ENCODE data around the gene KCNK5.

Gene KCNK5

GRCh38 chr6:39217177-39217864 lies 12.0 kb downstream of the KCNK5 start:
- ChIA-PET CTCF (interaction anchor here (0.8 to 2.9 kb wide), 7 partner anchors 13 to 244 kb away, joined by 3 to 11 read pairs (median 3); no protein-coding TSS in a partner anchor), POLR2A (interaction anchor here (0.6 to 0.7 kb wide), 2 partner anchors 9 to 12 kb away, joined by 3 read pairs; partner anchors contain the start of gene KCNK5)
- Histone ChIP-seq H3K4me3 (ENCODE audit: low read depth, low read length) (no peak overlapping the region), H3K27ac (ENCODE audit: extremely low read depth, low read depth, low read length) (no peak overlapping the region), H3K4me1 (ENCODE audit: control insufficient read depth, insufficient read depth, low read length) (peaks cover 16% of the 10 kb centered on the region), H3K36me3 (ENCODE audit: control insufficient read depth in 2 of 2, insufficient read depth in 1 of 2, low read length in 2 of 2) (peaks cover 0 to 4% of the 10 kb centered on the region in 2 experiments; a peak in 1 of 3 replicates), H3K9me3 (ENCODE audit: control insufficient read depth, insufficient read depth, low read depth, low read length) (no peaks in the 10 kb centered on the region)
- TF ChIP-seq ZNF221 (tag by site-specific recombination; IDR thresholded peaks at IDR 0.05; ENCODE audit: borderline replicate concordance) = no peak
- no peak for TF ChIP-seq ZNF623 (tag by site-specific recombination; IDR thresholded peaks at IDR 0.05)
- no peak for TF ChIP-seq ZEB2 (tag by site-specific recombination; IDR thresholded peaks at IDR 0.05)
- TF ChIP-seq ZSCAN30 (tag by site-specific recombination; IDR thresholded peaks at IDR 0.05) = no peak
- no peak for TF ChIP-seq ZNF23 (tag by site-specific recombination; IDR thresholded peaks at IDR 0.05; ENCODE audit: borderline replicate concordance)
- no peak for TF ChIP-seq ZNF521 (tag by site-specific recombination; IDR thresholded peaks at IDR 0.05)
- no peak for TF ChIP-seq CTCF (tag by site-specific recombination; IDR thresholded peaks at IDR 0.05)
- TF ChIP-seq ZSCAN4 (tag by site-specific recombination; IDR thresholded peaks at IDR 0.05) = no peak
- TF ChIP-seq ZBTB44 (tag by site-specific recombination; IDR thresholded peaks at IDR 0.05) = no peak
- no peak for TF ChIP-seq KLF10 (tag by site-specific recombination; IDR thresholded peaks at IDR 0.05)
- no peak for TF ChIP-seq ZNF654 (tag by site-specific recombination; IDR thresholded peaks at IDR 0.05; ENCODE audit: low read depth)
- no peak for TF ChIP-seq ZNF785 (tag by site-specific recombination; IDR thresholded peaks at IDR 0.05)
- no peak for TF ChIP-seq SCRT2 (tag by site-specific recombination; IDR thresholded peaks at IDR 0.05)
- TF ChIP-seq ZNF510 (tag by site-specific recombination; IDR thresholded peaks at IDR 0.05; ENCODE audit: insufficient replicate concordance) = no peak
- no peak for TF ChIP-seq ZNF544 (tag by site-specific recombination; IDR thresholded peaks at IDR 0.05)
- TF ChIP-seq ZNF830 (tag by site-specific recombination; IDR thresholded peaks at IDR 0.05; ENCODE audit: low read depth) = no peak
- TF ChIP-seq GLIS1 (tag by site-specific recombination; IDR thresholded peaks at IDR 0.05) = peak; percentile 96
- TF ChIP-seq KLF17 (tag by site-specific recombination; IDR thresholded peaks at IDR 0.05) = peak; percentile 89; the same call in 1 of the 2 replicates
- no peak for TF ChIP-seq ZNF121 (tag by site-specific recombination; IDR thresholded peaks at IDR 0.05)
- no peak for TF ChIP-seq ZNF837 (tag by site-specific recombination; IDR thresholded peaks at IDR 0.05)
- TF ChIP-seq ZNF223 (tag by site-specific recombination; IDR thresholded peaks at IDR 0.05) = no peak
- TF ChIP-seq ZFP41 (tag by site-specific recombination; IDR thresholded peaks at IDR 0.05; ENCODE audit: borderline replicate concordance) = no peak
- TF ChIP-seq ZNF248 (tag by site-specific recombination; IDR thresholded peaks at IDR 0.05) = no peak
- no peak for TF ChIP-seq ZNF302 (tag by site-specific recombination; IDR thresholded peaks at IDR 0.05; ENCODE audit: low read depth)
- TF ChIP-seq OSR2 (tag by site-specific recombination; IDR thresholded peaks at IDR 0.05) = peak; percentile 78; the same call in 1 of the 2 replicates
- TF ChIP-seq TSHZ1 (tag by site-specific recombination; IDR thresholded peaks at IDR 0.05; ENCODE audit: borderline replicate concordance) = no peak

Data from HEK293 (cell line).